ENCODE measurements around the gene LDHD.

The LDHD gene

GRCh38 chr16:75063549-75064088 is 53.0 kb downstream of the LDHD start:
- DNase-seq (ENCODE audit: low read depth in 3 of 3, low spot score in 1 of 3), result no peak

- no peak for DNase-seq (ENCODE audit: low read depth in 3 of 3, low spot score in 1 of 3)
Measured at GRCh38 chr16:75062976-75063346, 53.6 kb downstream of the LDHD start.

- no peak for DNase-seq (ENCODE audit: low read depth in 3 of 3, low spot score in 1 of 3)
Measured at GRCh38 chr16:75062135-75062975, 54.2 kb downstream of the LDHD start.
